GM15510 (cell line): ENCODE measurements around the gene STYXL2.

ENCODE experiments used
- POLR2A ChIP-seq: IDR thresholded peaks from 3 replicates; pipeline ENCODE4 v1.6.1; 2011; ENCODE audit warnings: borderline replicate concordance; ENCODE audit not compliant: insufficient read length; ENCODE audit errors: extremely low read depth

STYXL2 gene

GRCh38 chr1:167130829-167131510 is 37.1 kb downstream of the STYXL2 start:
- no peak for TF ChIP-seq POLR2A

GRCh38 chr1:167132301-167133010 is 38.6 kb downstream of the STYXL2 start:
- TF ChIP-seq POLR2A, result no peak

GRCh38 chr1:167135281-167135840 is 41.5 kb downstream of the STYXL2 start:
- no peak for TF ChIP-seq POLR2A

GRCh38 chr1:167136191-167136614 is 42.3 kb downstream of the STYXL2 start:
- TF ChIP-seq POLR2A, result no peak

- no peak for TF ChIP-seq POLR2A
Measured at GRCh38 chr1:167136806-167137205, 42.9 kb downstream of the STYXL2 start.

GRCh38 chr1:167137332-167137781 is 43.5 kb downstream of the STYXL2 start:
- TF ChIP-seq POLR2A, result no peak

- no peak for TF ChIP-seq POLR2A
Measured at GRCh38 chr1:167137793-167138510, 44.1 kb downstream of the STYXL2 start.

GRCh38 chr1:167138703-167139102 is 44.8 kb downstream of the STYXL2 start:
- no peak for TF ChIP-seq POLR2A

- no peak for TF ChIP-seq POLR2A
Measured at GRCh38 chr1:167141963-167142362, 48.1 kb downstream of the STYXL2 start.
